Osteoblast (primary cell): Measurements from ENCODE around the gene ZNF486. TPM values are rescaled to one million over a fixed set of nuclear protein-coding genes. Genes with fewer than 3 reads are reported as not detected.
"Not testable (repeated sequence)": the region's sequence is repeated elsewhere in the genome, so short reads cannot be mapped to it uniquely, and the experiment has no call there.

ENCODE experiments used
- DNase-seq: peaks from one replicate; pipeline ENCODE4 v3.0.0; 2011; ENCODE audit warnings: low spot score, mixed read lengths; ENCODE audit not compliant: insufficient read length; ENCODE audit errors: missing footprints
- H2AFZ ChIP-seq: 2 replicates; pipeline ENCODE4 v1.6.0; 2011; ENCODE audit warnings: mild to moderate bottlenecking, low read length
- H3K27ac ChIP-seq: 2 replicates; pipeline ENCODE4 v1.5.1; 2011; ENCODE audit warnings: mild to moderate bottlenecking, low read depth, low read length, moderate library complexity
- H3K27me3 ChIP-seq: 2 replicates; pipeline ENCODE4 v1.6.0; 2012; ENCODE audit warnings: mild to moderate bottlenecking, control low read depth, inconsistent platforms, low read length, moderate library complexity; ENCODE audit not compliant: insufficient read depth
- H3K36me3 ChIP-seq: 2 replicates; pipeline ENCODE4 v1.5.1; 2011; ENCODE audit warnings: mild to moderate bottlenecking, low read length, control low read depth, moderate library complexity; ENCODE audit not compliant: insufficient read depth
- H3K4me1 ChIP-seq: 2 replicates; pipeline ENCODE4 v1.5.1; 2011; ENCODE audit warnings: mild to moderate bottlenecking, low read length, control low read depth, moderate library complexity; ENCODE audit not compliant: insufficient read depth
- H3K4me2 ChIP-seq: 2 replicates; pipeline ENCODE4 v1.6.0; 2011; ENCODE audit warnings: mild to moderate bottlenecking, low read length; ENCODE audit not compliant: insufficient read depth
- H3K4me3 ChIP-seq: fragments of 200-600 bp; sonication (generic); 3 replicates; pipeline ENCODE4 v1.5.1; 2012; ENCODE audit warnings: mild to moderate bottlenecking, low read length, inconsistent platforms; ENCODE audit not compliant: insufficient read depth
- H3K79me2 ChIP-seq: 2 replicates; pipeline ENCODE4 v1.6.0; 2012; ENCODE audit warnings: mild to moderate bottlenecking, low read length, control low read depth, inconsistent platforms; ENCODE audit not compliant: insufficient read depth
- H3K9me3 ChIP-seq: 2 replicates; pipeline ENCODE4 v1.5.1; 2011; ENCODE audit warnings: low read depth, low read length, control low read depth
- H4K20me1 ChIP-seq: 2 replicates; pipeline ENCODE4 v1.6.0; 2012; ENCODE audit warnings: mild to moderate bottlenecking, low read length, control low read depth; ENCODE audit not compliant: insufficient read depth
- total RNA-seq: library from RNA; depleted of rRNA; stranded (reverse); fragments of >200 nt; gene quantifications from 2 replicates; pipeline ENCODE4 v1.2.3, GENCODE V29; 2012
- TF ChIP-seq, protein P1 (sequence below): IDR thresholded peaks from 2 replicates; pipeline ENCODE4 v1.5.1; 2011; ENCODE audit warnings: mild to moderate bottlenecking, low read depth, low read length, moderate library complexity; ENCODE audit errors: extremely low read depth

The ZNF486 gene
- total RNA-seq, 1 donor = 7.2 TPM

DNA sequence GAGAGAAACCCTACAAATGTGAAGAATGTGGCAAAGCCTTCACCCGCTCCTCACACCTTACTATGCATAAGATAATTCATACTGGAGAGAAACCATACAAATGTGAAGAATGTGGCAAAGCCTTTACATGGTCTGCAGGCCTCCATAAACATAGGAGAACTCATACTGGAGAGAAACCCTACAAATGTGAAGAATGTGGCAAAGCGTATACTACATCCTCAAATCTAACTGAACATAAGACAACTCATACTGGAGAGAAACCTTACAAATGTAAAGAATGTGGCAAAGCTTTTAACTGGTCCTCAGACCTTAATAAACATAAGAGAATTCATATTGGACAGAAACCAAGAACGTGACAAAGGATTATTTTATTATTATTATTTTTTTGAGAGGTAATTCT, 30.7 kb downstream of the ZNF486 start:
- TF ChIP-seq, protein P1, sequence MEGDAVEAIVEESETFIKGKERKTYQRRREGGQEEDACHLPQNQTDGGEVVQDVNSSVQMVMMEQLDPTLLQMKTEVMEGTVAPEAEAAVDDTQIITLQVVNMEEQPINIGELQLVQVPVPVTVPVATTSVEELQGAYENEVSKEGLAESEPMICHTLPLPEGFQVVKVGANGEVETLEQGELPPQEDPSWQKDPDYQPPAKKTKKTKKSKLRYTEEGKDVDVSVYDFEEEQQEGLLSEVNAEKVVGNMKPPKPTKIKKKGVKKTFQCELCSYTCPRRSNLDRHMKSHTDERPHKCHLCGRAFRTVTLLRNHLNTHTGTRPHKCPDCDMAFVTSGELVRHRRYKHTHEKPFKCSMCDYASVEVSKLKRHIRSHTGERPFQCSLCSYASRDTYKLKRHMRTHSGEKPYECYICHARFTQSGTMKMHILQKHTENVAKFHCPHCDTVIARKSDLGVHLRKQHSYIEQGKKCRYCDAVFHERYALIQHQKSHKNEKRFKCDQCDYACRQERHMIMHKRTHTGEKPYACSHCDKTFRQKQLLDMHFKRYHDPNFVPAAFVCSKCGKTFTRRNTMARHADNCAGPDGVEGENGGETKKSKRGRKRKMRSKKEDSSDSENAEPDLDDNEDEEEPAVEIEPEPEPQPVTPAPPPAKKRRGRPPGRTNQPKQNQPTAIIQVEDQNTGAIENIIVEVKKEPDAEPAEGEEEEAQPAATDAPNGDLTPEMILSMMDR = no peak
- H3K36me3 ChIP-seq = peaks cover 18% of the 10 kb centered on the region
- H3K79me2 ChIP-seq = no peaks in the 10 kb centered on the region

DNA sequence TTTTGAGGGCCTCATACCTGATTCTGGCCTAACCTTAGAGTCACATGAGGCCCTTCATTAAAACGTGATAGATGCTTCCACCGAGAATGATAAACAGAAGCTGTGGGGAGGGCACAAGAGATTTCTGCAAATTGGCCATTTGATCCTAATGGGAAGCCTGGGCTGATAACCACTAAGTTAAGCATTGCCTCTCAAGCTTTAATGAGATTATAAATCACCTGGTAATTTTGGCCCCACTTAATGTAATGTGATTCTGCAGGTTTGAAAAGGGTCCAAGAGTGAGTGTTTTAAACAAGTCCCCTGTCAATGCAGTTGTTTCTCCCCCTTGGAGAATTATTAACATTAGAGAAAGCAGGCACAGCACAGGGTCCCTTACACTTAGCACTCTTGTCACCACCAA, 42.0 kb downstream of the ZNF486 start:
- no peak for DNase-seq
- no peaks in the 10 kb centered on the region for H4K20me1 ChIP-seq
- no peak overlapping the region for H3K4me2 ChIP-seq
- H3K27ac ChIP-seq = no peak overlapping the region
- no peak overlapping the region for H3K4me3 ChIP-seq
- H3K9me3 ChIP-seq = no peaks in the 10 kb centered on the region
- no peaks in the 10 kb centered on the region for H3K79me2 ChIP-seq
- TF ChIP-seq, protein P1 = no peak
- no peaks in the 10 kb centered on the region for H3K27me3 ChIP-seq
- H2AFZ ChIP-seq = no peak overlapping the region
- no peaks in the 10 kb centered on the region for H3K4me1 ChIP-seq
- no peaks in the 10 kb centered on the region for H3K36me3 ChIP-seq

More for the DNA sequence above, 30.7 kb downstream of the ZNF486 start:
- Histone ChIP-seq H3K27ac (no peak overlapping the region), H3K4me2 (no peak overlapping the region), H3K4me3 (no peak overlapping the region), H4K20me1 (no peaks in the 10 kb centered on the region), H3K27me3 (no peaks in the 10 kb centered on the region), H3K9me3 (peaks cover 15% of the 10 kb centered on the region), H2AFZ (no peak overlapping the region), H3K4me1 (no peaks in the 10 kb centered on the region)
- no peak for DNase-seq

DNA sequence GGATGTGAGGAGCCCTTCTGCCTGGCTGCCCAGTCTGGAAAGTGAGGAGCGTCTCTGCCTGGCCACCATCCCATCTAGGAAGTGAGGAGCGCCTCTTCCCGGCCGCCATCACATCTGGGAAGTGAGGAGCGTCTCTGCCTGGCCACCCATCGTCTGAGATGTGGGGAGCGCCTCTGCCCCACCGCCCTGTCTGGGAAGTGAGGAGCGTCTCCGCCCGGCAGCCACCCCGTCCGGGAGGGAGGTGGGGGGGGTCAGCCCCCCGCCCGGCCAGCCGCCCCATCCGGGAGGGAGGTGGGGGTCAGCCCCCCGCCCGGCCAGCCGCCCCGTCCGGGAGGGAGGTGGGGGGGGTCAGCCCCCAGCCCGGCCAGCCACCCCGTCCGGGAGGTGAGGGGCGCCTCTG, 47.4 kb downstream of the ZNF486 start:
- not testable (repeated sequence) for H3K27me3 ChIP-seq, H3K4me1 ChIP-seq, H3K79me2 ChIP-seq, H3K4me3 ChIP-seq, H3K4me2 ChIP-seq, H3K36me3 ChIP-seq, H2AFZ ChIP-seq, H4K20me1 ChIP-seq, H3K9me3 ChIP-seq, H3K27ac ChIP-seq, DNase-seq

DNA sequence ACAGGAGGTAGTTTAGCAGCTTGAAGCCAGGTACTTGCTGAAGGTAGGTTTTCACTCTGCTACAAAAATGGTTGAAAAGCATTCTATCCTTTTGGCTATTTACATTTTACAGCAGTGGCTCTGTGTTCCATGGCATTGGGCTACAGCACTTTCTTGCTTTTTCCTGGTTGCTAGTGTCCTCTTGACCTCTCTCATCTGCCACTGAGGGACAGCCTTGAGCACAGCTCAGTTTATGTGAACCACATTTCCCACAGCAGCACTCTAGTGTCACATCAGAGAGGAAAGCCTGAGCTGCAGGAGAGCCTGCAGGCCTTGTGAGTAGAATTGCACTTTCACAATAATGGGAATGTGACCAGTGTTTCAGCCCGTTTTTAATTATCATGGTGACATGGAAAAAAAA, 54.6 kb downstream of the ZNF486 start:
- H4K20me1 ChIP-seq, H3K9me3 ChIP-seq, H3K4me3 ChIP-seq, H3K4me1 ChIP-seq, H3K79me2 ChIP-seq, H3K4me2 ChIP-seq, DNase-seq, H3K27me3 ChIP-seq, H2AFZ ChIP-seq, H3K36me3 ChIP-seq, H3K27ac ChIP-seq: not testable (repeated sequence)

DNA sequence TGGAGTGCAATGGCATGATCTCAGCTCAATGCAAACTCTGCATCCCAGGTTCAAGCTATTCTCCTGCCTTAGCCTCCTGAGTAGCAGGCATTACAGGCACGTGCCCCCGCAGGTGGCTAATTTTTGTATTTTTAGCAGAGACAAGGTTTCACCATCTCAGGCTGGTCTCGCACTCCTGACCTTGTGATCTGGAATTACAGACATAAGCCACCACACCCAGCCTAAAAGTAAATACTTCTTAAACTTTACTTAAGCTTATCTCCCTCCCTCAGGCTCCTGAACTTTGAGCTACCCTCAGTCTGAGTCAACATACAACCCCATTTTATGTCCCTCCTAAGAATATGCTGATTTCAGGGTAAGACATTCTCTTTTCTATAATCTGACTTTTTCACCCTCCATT, 66.1 kb downstream of the ZNF486 start:
- Histone ChIP-seq H3K79me2 (no peaks in the 10 kb centered on the region), H4K20me1 (no peaks in the 10 kb centered on the region), H3K4me2 (no peak overlapping the region), H2AFZ (no peak overlapping the region), H3K9me3 (no peaks in the 10 kb centered on the region), H3K4me1 (no peaks in the 10 kb centered on the region), H3K4me3 (no peak overlapping the region), H3K27me3 (no peaks in the 10 kb centered on the region), H3K27ac (no peak overlapping the region), H3K36me3 (no peaks in the 10 kb centered on the region)
- DNase-seq = no peak
- TF ChIP-seq, protein P1 = no peak
